Activated CD8-positive, alpha-beta memory T cell treated with anti-CD3 and anti-CD28 coated beads for 24 hours (primary cell): ENCODE measurements around the gene ABCG5.
A peak's percentile ranks its signal among the peaks of the same experiment; 100 is the strongest.

Experiments used
- DNase-seq: peaks from one replicate; pipeline ENCODE4 v3.0.0-alpha.2; 2020

The ABCG5 gene

GRCh38 chr2:43803113-43803512 is 35.5 kb downstream of the ABCG5 start:
- no peak for DNase-seq

- no peak for DNase-seq
Measured at GRCh38 chr2:43802135-43802534, 36.5 kb downstream of the ABCG5 start.

- DNase-seq = no peak
Measured at GRCh38 chr2:43800894-43801293, 37.7 kb downstream of the ABCG5 start.

- DNase-seq = no peak
Measured at GRCh38 chr2:43798300-43798699, 40.3 kb downstream of the ABCG5 start.

- no peak for DNase-seq
Measured at GRCh38 chr2:43796206-43796605, 42.4 kb downstream of the ABCG5 start.

- DNase-seq = no peak
Measured at GRCh38 chr2:43794956-43795355, 43.7 kb downstream of the ABCG5 start.

- DNase-seq = no peak
Measured at GRCh38 chr2:43792653-43793052, 46.0 kb downstream of the ABCG5 start.

- no peak for DNase-seq
Measured at GRCh38 chr2:43791035-43791765, 47.4 kb downstream of the ABCG5 start.

GRCh38 chr2:43790147-43790546 is 48.5 kb downstream of the ABCG5 start:
- no peak for DNase-seq

GRCh38 chr2:43788646-43789045 is 50.0 kb downstream of the ABCG5 start:
- DNase-seq = no peak

- no peak for DNase-seq
Measured at GRCh38 chr2:43787895-43788294, 50.7 kb downstream of the ABCG5 start.

GRCh38 chr2:43778233-43778632 is 60.4 kb downstream of the ABCG5 start:
- no peak for DNase-seq

GRCh38 chr2:43777306-43777926 is 61.2 kb downstream of the ABCG5 start:
- no peak for DNase-seq

- no peak for DNase-seq
Measured at GRCh38 chr2:43776324-43776723, 62.3 kb downstream of the ABCG5 start.

GRCh38 chr2:43774617-43775016 is 64.0 kb downstream of the ABCG5 start:
- DNase-seq = no peak

GRCh38 chr2:43773876-43774613 is 64.6 kb downstream of the ABCG5 start, which contains the start of gene DYNC2LI1:
Gene DYNC2LI1, plus strand, starts transcription at chr2:43774039. Its CDS starts 100 bp downstream, at chr2:43774139.
- peak; percentile 90 for DNase-seq

- DNase-seq = no peak
Measured at GRCh38 chr2:43766006-43766405, 72.6 kb downstream of the ABCG5 start.

- no peak for DNase-seq
Measured at GRCh38 chr2:43764086-43764705, 74.4 kb downstream of the ABCG5 start.

GRCh38 chr2:43763091-43763490 is 75.5 kb downstream of the ABCG5 start:
- DNase-seq = no peak
